IPS-11a (cell line): ENCODE measurements around the gene SYNJ1.

ENCODE experiments used
- H3K4me3 ChIP-seq: one replicate; pipeline ENCODE4 v1.5.1; 2013; ENCODE audit warnings: low read depth, low read length, control low read depth

The SYNJ1 gene

GRCh38 chr21:32735524-32735923, 7.7 kb upstream of the SYNJ1 start:
- H3K4me3 ChIP-seq, result no peak overlapping the region

- no peak overlapping the region for H3K4me3 ChIP-seq
Observed at GRCh38 chr21:32733990-32734613, 6.3 kb upstream of the SYNJ1 start.

GRCh38 chr21:32733356-32733755, 5.5 kb upstream of the SYNJ1 start:
- H3K4me3 ChIP-seq, result no peak overlapping the region

GRCh38 chr21:32732544-32732943, 4.7 kb upstream of the SYNJ1 start:
- no peak overlapping the region for H3K4me3 ChIP-seq

- H3K4me3 ChIP-seq, result peak overlapping the region; percentile 85
Observed at GRCh38 chr21:32728848-32729247, 1.0 kb upstream of the SYNJ1 start.

GRCh38 chr21:32728456-32728839, 635 bp upstream of the SYNJ1 start:
- H3K4me3 ChIP-seq, result peak overlapping the region; percentile 85

- H3K4me3 ChIP-seq, result peak overlapping the region; percentile 85
Observed at GRCh38 chr21:32726839-32727686, 750 bp downstream of the SYNJ1 start.

- no peak overlapping the region for H3K4me3 ChIP-seq
Observed at GRCh38 chr21:32719085-32719484, 8.7 kb downstream of the SYNJ1 start.

- no peak overlapping the region for H3K4me3 ChIP-seq
Observed at GRCh38 chr21:32717851-32718316, 9.9 kb downstream of the SYNJ1 start.

- H3K4me3 ChIP-seq, result no peak overlapping the region
Observed at GRCh38 chr21:32716486-32716885, 11.3 kb downstream of the SYNJ1 start.

- no peak overlapping the region for H3K4me3 ChIP-seq
Observed at GRCh38 chr21:32713726-32714125, 14.1 kb downstream of the SYNJ1 start.

GRCh38 chr21:32712641-32713040, 15.2 kb downstream of the SYNJ1 start:
- no peak overlapping the region for H3K4me3 ChIP-seq

GRCh38 chr21:32712043-32712442, 15.8 kb downstream of the SYNJ1 start:
- no peak overlapping the region for H3K4me3 ChIP-seq

- H3K4me3 ChIP-seq, result no peak overlapping the region
Observed at GRCh38 chr21:32710987-32711386, 16.8 kb downstream of the SYNJ1 start.

GRCh38 chr21:32710069-32710784, 17.6 kb downstream of the SYNJ1 start:
- H3K4me3 ChIP-seq, result no peak overlapping the region

- no peak overlapping the region for H3K4me3 ChIP-seq
Observed at GRCh38 chr21:32708069-32708468, 19.7 kb downstream of the SYNJ1 start.

GRCh38 chr21:32705901-32706300, 21.9 kb downstream of the SYNJ1 start:
- H3K4me3 ChIP-seq, result no peak overlapping the region

GRCh38 chr21:32705139-32705538, 22.7 kb downstream of the SYNJ1 start:
- no peak overlapping the region for H3K4me3 ChIP-seq

GRCh38 chr21:32702702-32703101, 25.1 kb downstream of the SYNJ1 start:
- no peak overlapping the region for H3K4me3 ChIP-seq

- H3K4me3 ChIP-seq, result no peak overlapping the region
Observed at GRCh38 chr21:32698971-32699693, 28.7 kb downstream of the SYNJ1 start.

- no peak overlapping the region for H3K4me3 ChIP-seq
Observed at GRCh38 chr21:32698286-32698685, 29.5 kb downstream of the SYNJ1 start.
